B cell (primary cell): ENCODE measurements around the gene TANGO6. TPM values are rescaled to one million over a fixed set of nuclear protein-coding genes. Genes with fewer than 3 reads are reported as not detected.

Experiments
- ATAC-seq: fragments of 200-7000 bp; cut with Tn5 transposase; one replicate; pipeline ENCODE4 v1.10.0; 2021; ENCODE audit warnings: low read depth, mild to moderate bottlenecking, moderate number of reproducible peaks, moderate library complexity
- CTCF ChIA-PET: fragments of 350-600 bp; sonication (Branson Sonifier 250); formaldehyde crosslinking; loops from one replicate; lab custom pipeline; 2021; ENCODE audit warnings: antibody characterized with exemption, inconsistent platforms; lab: Charles Lee
- POLR2A ChIA-PET: fragments of 350-600 bp; sonication (Branson Sonifier 250); formaldehyde crosslinking; loops from one replicate; lab custom pipeline; 2021; ENCODE audit warnings: antibody characterized with exemption; lab: Charles Lee
- DNase-seq: peaks from one replicate; pipeline ENCODE4 v3.0.0; 2013
- H2AFZ ChIP-seq: 2 replicates; pipeline ENCODE4 v1.6.1; 2012; ENCODE audit warnings: mild to moderate bottlenecking, low read depth, low read length; ENCODE audit not compliant: insufficient read depth, poor library complexity, severe bottlenecking
- H3K27ac ChIP-seq, 2 donors: 1 replicate in 1 of 2; 2 replicates in 1 of 2; pipeline ENCODE4 v1.5.1; 2012 to 2013; ENCODE audit warnings: low read length in 2 of 2, mild to moderate bottlenecking in 2 of 2, moderate library complexity in 1 of 2
- H3K27me3 ChIP-seq, 4 experiments: fragments of 200-600 bp in 1 of 4; sonication (generic) in 1 of 4; replicated peaks in 1 of 4; 1 replicate in 2 of 4; 2 replicates in 2 of 4; pipeline versions ENCODE4 v1.6.1 to v1.7.0; 2013 to 2016; ENCODE audit warnings: low read length in 3 of 4, mild to moderate bottlenecking in 2 of 4, mixed read lengths in 1 of 4, moderate library complexity in 1 of 4; ENCODE audit not compliant: insufficient read depth in 4 of 4, control insufficient read depth in 3 of 4; ENCODE audit errors: control extremely low read depth in 1 of 4
- H3K36me3 ChIP-seq, 2 experiments: replicated peaks in 1 of 2; 1 replicate in 1 of 2; 2 replicates in 1 of 2; pipeline versions ENCODE4 v1.6.1 to v1.7.1; 2013; ENCODE audit warnings: low read length in 1 of 2; ENCODE audit not compliant: insufficient read depth in 2 of 2, control insufficient read depth in 1 of 2; ENCODE audit errors: control extremely low read depth in 1 of 2, extremely low read depth in 1 of 2
- H3K4me1 ChIP-seq, 2 donors: fragments of 200-600 bp in 1 of 2; sonication (generic) in 1 of 2; 1 replicate in 1 of 2; 2 replicates in 1 of 2; pipeline versions ENCODE4 v1.5.1 to v1.6.1; 2013 to 2017; ENCODE audit warnings: low read length in 2 of 2; ENCODE audit not compliant: control insufficient read depth in 2 of 2, insufficient read depth in 2 of 2
- H3K4me2 ChIP-seq: replicated peaks from 2 replicates; pipeline ENCODE3; 2012; ENCODE audit warnings: mild to moderate bottlenecking, low read depth, low read length; ENCODE audit not compliant: poor library complexity, severe bottlenecking
- H3K4me3 ChIP-seq, 5 experiments: fragments of 200-600 bp in 1 of 5; sonication (generic) in 1 of 5; 1 replicate in 3 of 5; 2 replicates in 2 of 5; pipeline versions ENCODE4 v1.5.1 to v1.7.0; 2011 to 2016; ENCODE audit warnings: low read length in 4 of 5, mild to moderate bottlenecking in 4 of 5, low read depth in 2 of 5, control low read depth in 1 of 5, moderate library complexity in 1 of 5; ENCODE audit not compliant: insufficient read depth in 1 of 5; ENCODE audit errors: control extremely low read depth in 1 of 5, extremely low read depth in 1 of 5
- H3K79me2 ChIP-seq: fragments of 200-600 bp; sonication (generic); one replicate; pipeline ENCODE4 v1.6.0; 2016; ENCODE audit warnings: low read length; ENCODE audit not compliant: control insufficient read depth, insufficient read depth
- H3K9ac ChIP-seq: fragments of 200-600 bp; sonication (generic); 2 replicates; pipeline ENCODE4 v1.6.1; 2017; ENCODE audit warnings: mild to moderate bottlenecking, low read length, moderate library complexity
- H3K9me3 ChIP-seq, 3 donors: one replicate each; pipeline versions ENCODE4 v1.6.1 to v1.7.1; 2013; ENCODE audit warnings: low read length in 2 of 3; ENCODE audit not compliant: control insufficient read depth in 2 of 3, insufficient read depth in 1 of 3; ENCODE audit errors: control extremely low read depth in 1 of 3
- H4K20me1 ChIP-seq: 2 replicates; pipeline ENCODE4 v1.6.0; 2012; ENCODE audit warnings: mild to moderate bottlenecking, low read length; ENCODE audit not compliant: insufficient read depth, control insufficient read depth, poor library complexity, severe bottlenecking
- H3K27ac Mint-ChIP-seq: one replicate; pipeline ENCODE4 v1.8.0; 2021; ENCODE audit warnings: mixed read lengths
- H3K27me3 Mint-ChIP-seq: one replicate; pipeline ENCODE4 v1.8.0; 2021; ENCODE audit warnings: mixed read lengths
- H3K4me1 Mint-ChIP-seq: one replicate; pipeline ENCODE4 v1.8.0; 2021; ENCODE audit warnings: mixed read lengths
- H3K4me3 Mint-ChIP-seq: one replicate; pipeline ENCODE4 v1.8.0; 2021; ENCODE audit warnings: mixed read lengths
- H3K9me3 Mint-ChIP-seq: one replicate; pipeline ENCODE4 v1.8.0; 2022; ENCODE audit warnings: mixed read lengths; ENCODE audit not compliant: insufficient read depth
- EZH2 ChIP-seq: IDR thresholded peaks from 2 replicates; pipeline ENCODE4 v1.6.1; 2012; ENCODE audit warnings: borderline replicate concordance, low read depth, mild to moderate bottlenecking, moderate library complexity, low read length; ENCODE audit not compliant: insufficient read depth, poor library complexity, severe bottlenecking
- WGBS: methylation state at CpG from one replicate; pipeline ENCODE4 v1.1.5; 2013; ENCODE audit warnings: missing lambda C conversion rate; ENCODE audit not compliant: insufficient coverage; 5-methylcytosine and 5-hydroxymethylcytosine counted together
- intact Hi-C: fragments of 100-400 bp; cut with micrococcal nuclease; formaldehyde crosslinking; loops from one replicate; pipeline ENCODE4 v1.10.0; 2022
- polyA plus RNA-seq: library from polyadenylated mRNA; depleted of rRNA; stranded (reverse); fragments of >200 nt; gene quantifications from 2 replicates; pipeline ENCODE4 v1.2.3, GENCODE V29; 2012
- total RNA-seq, 2 donors: library from RNA; stranded (reverse); fragments of 120-200 nt in 1 of 2; gene quantifications; 1 replicate in 1 of 2; 2 replicates in 1 of 2; pipeline versions ENCODE4 v1.2.3 to v1.2.4, GENCODE V29; 2013 to 2022
- TF ChIP-seq, protein P1 (sequence below): fragments of 200-600 bp; IDR thresholded peaks from one replicate; pipeline ENCODE4 v1.8.0; 2022; ENCODE audit warnings: antibody characterized with exemption, mild to moderate bottlenecking

The TANGO6 gene
- total and polyA plus RNA-seq, 2 donors (not counting 1 experiment from before 2014, with no cell fraction given) = 8.0 to 42.8 TPM

DNA sequence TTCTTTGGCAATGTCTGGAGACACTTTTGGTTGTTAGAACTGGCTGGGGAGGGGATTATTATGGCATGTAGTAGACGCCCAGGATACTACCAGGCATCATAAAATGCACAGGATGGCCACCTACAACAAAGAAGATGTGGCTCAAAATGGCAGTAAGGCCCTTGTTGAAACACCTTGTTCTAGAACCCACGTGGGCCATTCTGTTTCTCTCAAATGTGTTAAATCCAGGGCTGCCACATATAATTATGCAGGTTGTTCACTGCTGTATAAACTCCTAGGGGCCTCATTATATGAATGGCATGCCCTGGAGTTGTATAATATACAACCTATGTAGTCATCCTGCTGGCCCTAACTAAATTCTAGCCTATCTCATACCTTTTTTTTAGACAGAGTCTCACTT is 138.6 kb downstream of the TANGO6 start:
- no peak overlapping the region for H3K4me3 ChIP-seq
- ChIA-PET CTCF (no interaction called here), POLR2A (no interaction called here)
- Mint-ChIP-seq H3K9me3 (no peaks in the 10 kb centered on the region), H3K4me3 (no peak overlapping the region), H3K27ac (no peak overlapping the region), H3K27me3 (no peaks in the 10 kb centered on the region), H3K4me1 (no peaks in the 10 kb centered on the region)
- no peak overlapping the region for H3K9ac ChIP-seq
- no peaks in the 10 kb centered on the region for H3K9me3 ChIP-seq
- DNase-seq = no peak
- H3K4me2 ChIP-seq = no peak overlapping the region
- intact Hi-C loops = no loop called here
- H3K36me3 ChIP-seq = peaks cover 0 to 4% of the 10 kb centered on the region in 2 experiments
- WGBS = no CpG with 5 or more reads among the region's 2 CpGs
- H3K79me2 ChIP-seq = no peaks in the 10 kb centered on the region
- no peak for ATAC-seq
- H4K20me1 ChIP-seq = no peaks in the 10 kb centered on the region
- TF ChIP-seq, protein P1, sequence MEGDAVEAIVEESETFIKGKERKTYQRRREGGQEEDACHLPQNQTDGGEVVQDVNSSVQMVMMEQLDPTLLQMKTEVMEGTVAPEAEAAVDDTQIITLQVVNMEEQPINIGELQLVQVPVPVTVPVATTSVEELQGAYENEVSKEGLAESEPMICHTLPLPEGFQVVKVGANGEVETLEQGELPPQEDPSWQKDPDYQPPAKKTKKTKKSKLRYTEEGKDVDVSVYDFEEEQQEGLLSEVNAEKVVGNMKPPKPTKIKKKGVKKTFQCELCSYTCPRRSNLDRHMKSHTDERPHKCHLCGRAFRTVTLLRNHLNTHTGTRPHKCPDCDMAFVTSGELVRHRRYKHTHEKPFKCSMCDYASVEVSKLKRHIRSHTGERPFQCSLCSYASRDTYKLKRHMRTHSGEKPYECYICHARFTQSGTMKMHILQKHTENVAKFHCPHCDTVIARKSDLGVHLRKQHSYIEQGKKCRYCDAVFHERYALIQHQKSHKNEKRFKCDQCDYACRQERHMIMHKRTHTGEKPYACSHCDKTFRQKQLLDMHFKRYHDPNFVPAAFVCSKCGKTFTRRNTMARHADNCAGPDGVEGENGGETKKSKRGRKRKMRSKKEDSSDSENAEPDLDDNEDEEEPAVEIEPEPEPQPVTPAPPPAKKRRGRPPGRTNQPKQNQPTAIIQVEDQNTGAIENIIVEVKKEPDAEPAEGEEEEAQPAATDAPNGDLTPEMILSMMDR = no peak
- no peak for TF ChIP-seq EZH2
- no peaks in the 10 kb centered on the region for H3K4me1 ChIP-seq
- H3K27me3 ChIP-seq = no peaks in the 10 kb centered on the region
- no peak overlapping the region for H2AFZ ChIP-seq
- H3K27ac ChIP-seq = no peak overlapping the region

DNA sequence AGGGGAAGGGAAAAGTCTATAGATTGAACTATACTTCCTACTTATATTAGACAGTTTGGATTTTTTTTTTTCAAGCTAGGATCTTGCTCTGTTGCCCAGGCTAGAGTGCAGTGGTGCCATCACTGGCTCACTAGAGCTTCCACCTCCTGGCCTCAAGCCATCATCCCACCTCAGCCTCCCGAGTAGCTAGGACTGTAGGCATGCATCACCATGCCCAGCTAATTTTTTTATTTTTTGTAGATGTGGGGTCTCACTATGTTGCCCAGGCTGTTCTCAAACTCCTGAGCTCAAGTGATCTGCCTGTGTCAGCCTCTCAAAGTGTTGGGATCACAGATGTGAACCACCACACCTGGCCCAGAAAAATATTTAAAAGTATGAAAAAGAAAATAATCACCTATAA is 141.1 kb downstream of the TANGO6 start:
- H2AFZ ChIP-seq = no peak overlapping the region
- CTCF ChIA-PET = no interaction called here
- Mint-ChIP-seq H3K27me3 (no peaks in the 10 kb centered on the region), H3K27ac (no peak overlapping the region), H3K4me3 (no peak overlapping the region), H3K9me3 (no peaks in the 10 kb centered on the region), H3K4me1 (no peaks in the 10 kb centered on the region)
- no peak for DNase-seq
- no peak overlapping the region for H3K4me3 ChIP-seq
- peaks cover 0 to 3% of the 10 kb centered on the region in 2 experiments for H3K36me3 ChIP-seq
- no peak overlapping the region for H3K27ac ChIP-seq
- H3K4me1 ChIP-seq = no peaks in the 10 kb centered on the region
- H3K27me3 ChIP-seq = no peaks in the 10 kb centered on the region
- H3K79me2 ChIP-seq = no peaks in the 10 kb centered on the region
- no peak for TF ChIP-seq EZH2
- TF ChIP-seq, protein P1 = no peak
- no peak overlapping the region for H3K4me2 ChIP-seq
- H3K9me3 ChIP-seq = no peaks in the 10 kb centered on the region
- no peaks in the 10 kb centered on the region for H4K20me1 ChIP-seq
- WGBS = no CpG with 5 or more reads among the region's 1 CpG
- no peak for ATAC-seq
- intact Hi-C loops = no loop called here
- POLR2A ChIA-PET = no interaction called here
- H3K9ac ChIP-seq = no peak overlapping the region
